H9 (cell line): ENCODE data around the gene HAPLN2. TPM values are rescaled to one million over a fixed set of nuclear protein-coding genes. Genes with fewer than 3 reads are reported as not detected.
A peak's percentile ranks its signal among the peaks of the same experiment; 100 is the strongest.

Experiments used
- DNase-seq: peaks from one replicate; pipeline ENCODE4 v3.0.0-alpha.2; 2017
- H2AFZ ChIP-seq: one replicate; pipeline ENCODE4 v1.6.1; 2013; ENCODE audit warnings: mild to moderate bottlenecking, low read length, control low read depth, moderate library complexity
- H2AK5ac ChIP-seq: 2 replicates; pipeline ENCODE4 v1.6.1; 2013; ENCODE audit warnings: low read length, control low read depth, mixed read lengths; ENCODE audit not compliant: insufficient read length
- H2BK120ac ChIP-seq: one replicate; pipeline ENCODE4 v1.6.1; 2013; ENCODE audit warnings: low read depth, mild to moderate bottlenecking, low read length, control low read depth, inconsistent platforms; ENCODE audit not compliant: poor library complexity, severe bottlenecking
- H2BK12ac ChIP-seq: 2 replicates; pipeline ENCODE4 v1.6.1; 2013; ENCODE audit warnings: low read length, control low read depth, mixed read lengths, low read depth; ENCODE audit not compliant: insufficient read length
- H2BK15ac ChIP-seq: 2 replicates; pipeline ENCODE4 v1.6.1; 2013; ENCODE audit warnings: low read depth, low read length, control low read depth
- H2BK20ac ChIP-seq: one replicate; pipeline ENCODE4 v1.6.1; 2013; ENCODE audit warnings: low read depth, mild to moderate bottlenecking, low read length, control low read depth, inconsistent platforms; ENCODE audit not compliant: poor library complexity, severe bottlenecking
- H2BK5ac ChIP-seq: 2 replicates; pipeline ENCODE4 v1.6.1; 2013; ENCODE audit warnings: low read length, control low read depth, mixed read lengths; ENCODE audit not compliant: insufficient read length
- H3K14ac ChIP-seq: 2 replicates; pipeline ENCODE4 v1.6.1; 2013; ENCODE audit warnings: low read length, control low read depth; ENCODE audit not compliant: insufficient read depth
- H3K18ac ChIP-seq: 2 replicates; pipeline ENCODE4 v1.6.1; 2013; ENCODE audit warnings: low read depth, mild to moderate bottlenecking, mixed read lengths, low read length, control low read depth; ENCODE audit not compliant: insufficient read length
- H3K23ac ChIP-seq: 2 replicates; pipeline ENCODE4 v1.6.1; 2013; ENCODE audit warnings: low read length, control low read depth, mixed read lengths, low read depth; ENCODE audit not compliant: insufficient read length
- H3K23me2 ChIP-seq: 2 replicates; pipeline ENCODE4 v1.6.1; 2013; ENCODE audit warnings: low read depth, mild to moderate bottlenecking, mixed read lengths, low read length, control low read depth; ENCODE audit not compliant: insufficient read length, poor library complexity, severe bottlenecking
- H3K27ac ChIP-seq: 2 replicates; pipeline ENCODE4 v1.5.1; 2013; ENCODE audit warnings: low read length, control low read depth, mixed read lengths, low read depth; ENCODE audit not compliant: insufficient read length
- H3K27me3 ChIP-seq: 2 replicates; pipeline ENCODE4 v1.6.1; 2013; ENCODE audit warnings: low read length, control low read depth, inconsistent platforms; ENCODE audit not compliant: insufficient read depth
- H3K4ac ChIP-seq: 2 replicates; pipeline ENCODE4 v1.6.1; 2013; ENCODE audit warnings: low read depth, mild to moderate bottlenecking, control low read depth, inconsistent platforms, low read length, moderate library complexity
- H3K4me1 ChIP-seq: 2 replicates; pipeline ENCODE4 v1.6.1; 2013; ENCODE audit warnings: low read length, control low read depth, inconsistent platforms; ENCODE audit not compliant: insufficient read depth
- H3K4me2 ChIP-seq: 2 replicates; pipeline ENCODE4 v1.6.1; 2013; ENCODE audit warnings: low read length, control low read depth, mixed read lengths; ENCODE audit not compliant: insufficient read length, insufficient read depth
- H3K56ac ChIP-seq: 2 replicates; pipeline ENCODE4 v1.6.1; 2013; ENCODE audit warnings: low read depth, mild to moderate bottlenecking, mixed read lengths, low read length, control low read depth; ENCODE audit not compliant: insufficient read length
- H3K79me1 ChIP-seq: 2 replicates; pipeline ENCODE4 v1.6.1; 2013; ENCODE audit warnings: low read depth, mild to moderate bottlenecking, moderate library complexity, low read length, control low read depth, inconsistent platforms; ENCODE audit not compliant: insufficient read depth, poor library complexity, severe bottlenecking
- H3K79me2 ChIP-seq: 2 replicates; pipeline ENCODE4 v1.6.1; 2013; ENCODE audit warnings: low read length, control low read depth, inconsistent platforms; ENCODE audit not compliant: insufficient read depth
- H3K9ac ChIP-seq: 2 replicates; pipeline ENCODE4 v1.6.1; 2013; ENCODE audit warnings: low read length, control low read depth, mixed read lengths; ENCODE audit not compliant: insufficient read length; ENCODE audit errors: extremely low read depth
- H3K9me3 ChIP-seq: one replicate; pipeline ENCODE4 v1.6.1; 2013; ENCODE audit warnings: low read depth, low read length, inconsistent platforms; ENCODE audit not compliant: control insufficient read depth
- H3T11ph ChIP-seq: one replicate; pipeline ENCODE4 v1.6.1; 2013; ENCODE audit warnings: mild to moderate bottlenecking, low read length, control low read depth, inconsistent platforms
- H4K20me1 ChIP-seq: one replicate; pipeline ENCODE4 v1.6.1; 2013; ENCODE audit not compliant: control insufficient read depth, insufficient read length, insufficient read depth
- H4K5ac ChIP-seq: 2 replicates; pipeline ENCODE4 v1.6.1; 2013; ENCODE audit warnings: low read depth, mild to moderate bottlenecking, mixed read lengths, low read length, control low read depth; ENCODE audit not compliant: insufficient read length
- H4K8ac ChIP-seq: replicated peaks from 2 replicates; pipeline ENCODE4 v1.6.1; 2013; ENCODE audit warnings: low read length, control low read depth, mixed read lengths, low read depth; ENCODE audit not compliant: insufficient read length
- H4K91ac ChIP-seq: 2 replicates; pipeline ENCODE4 v1.6.1; 2013; ENCODE audit warnings: low read depth, mild to moderate bottlenecking, moderate library complexity, mixed read lengths, low read length, control low read depth; ENCODE audit not compliant: insufficient read length
- H3K27ac Mint-ChIP-seq, 3 experiments: 2 replicates in 2 of 3; 3 replicates in 1 of 3; pipeline ENCODE4 v1.8.0; 2020 to 2021; ENCODE audit warnings: mixed read lengths in 3 of 3, mild to moderate bottlenecking in 1 of 3, moderate library complexity in 1 of 3
- H3K27me3 Mint-ChIP-seq: 2 replicates; pipeline ENCODE4 v1.8.0; 2021; ENCODE audit warnings: low read depth, mild to moderate bottlenecking, moderate library complexity, mixed read lengths
- H3K36me3 Mint-ChIP-seq, 3 experiments: 2 replicates in 2 of 3; 3 replicates in 1 of 3; pipeline ENCODE4 v1.8.0; 2020 to 2021; ENCODE audit warnings: low read depth in 3 of 3, mixed read lengths in 3 of 3; ENCODE audit not compliant: insufficient read depth in 1 of 3
- H3K4me1 Mint-ChIP-seq, 2 experiments: 2 replicates each; pipeline ENCODE4 v1.8.0; 2020; ENCODE audit warnings: mixed read lengths in 2 of 2
- H3K4me3 Mint-ChIP-seq, 2 experiments: 2 replicates in 1 of 2; 3 replicates in 1 of 2; pipeline ENCODE4 v1.8.0; 2020 to 2021; ENCODE audit warnings: mild to moderate bottlenecking in 2 of 2, mixed read lengths in 2 of 2, moderate library complexity in 1 of 2
- H3K9me3 Mint-ChIP-seq, 2 experiments: 2 replicates in 1 of 2; 3 replicates in 1 of 2; pipeline ENCODE4 v1.8.0; 2020; ENCODE audit warnings: mild to moderate bottlenecking in 2 of 2, mixed read lengths in 2 of 2, moderate library complexity in 1 of 2
- CTCF ChIP-seq: fragments of 200-600 bp; sonication (generic); conservative IDR thresholded peaks from 3 replicates; pipeline ENCODE4 v1.8.0; 2021; ENCODE audit warnings: antibody characterized with exemption, mild to moderate bottlenecking
- WGBS: extraction: QIAGEN DNeasy Blood & Tissue Kit; methylation state at CpG from one replicate; pipeline ENCODE4 v1.1.7; 2013; ENCODE audit warnings: missing lambda C conversion rate, low lambda C conversion rate, mixed read lengths; ENCODE audit not compliant: insufficient read length; ENCODE audit errors: extremely low coverage; 5-methylcytosine and 5-hydroxymethylcytosine counted together
- total RNA-seq: library from RNA; stranded (reverse); gene quantifications from 2 replicates; pipeline ENCODE4 v1.2.1, GENCODE V29; 2021

HAPLN2 gene
- total RNA-seq, 1 experiment from 2014 or later, result 0.46 TPM

GRCh38 chr1:156625436-156626078 lies 6.3 kb downstream of the HAPLN2 start:
- H2AK5ac ChIP-seq, result no peak overlapping the region
- peak overlapping the region; percentile 61 to 86 for H3K4me3 Mint-ChIP-seq
- no peaks in the 10 kb centered on the region; a peak in 1 of 5 replicates for H3K9me3 Mint-ChIP-seq
- H2BK15ac ChIP-seq, result no peak overlapping the region
- no peak overlapping the region for H2BK20ac ChIP-seq
- no peak overlapping the region for H3K4ac ChIP-seq
- H3T11ph ChIP-seq, result no peak overlapping the region
- DNase-seq, result no peak
- H4K5ac ChIP-seq, result no peak overlapping the region
- H3K79me1 ChIP-seq, result no peaks in the 10 kb centered on the region
- no peak overlapping the region for H3K18ac ChIP-seq
- no peak overlapping the region for H2BK12ac ChIP-seq
- H2BK5ac ChIP-seq, result no peak overlapping the region
- no peak overlapping the region for H3K56ac ChIP-seq
- TF ChIP-seq CTCF, result peak; percentile 82
- H3K14ac ChIP-seq, result no peak overlapping the region
- H2AFZ ChIP-seq, result no peak overlapping the region
- no peak overlapping the region for H3K27ac Mint-ChIP-seq
- H3K4me1 Mint-ChIP-seq, result peaks cover 6 to 7% of the 10 kb centered on the region in 2 experiments
- H3K36me3 Mint-ChIP-seq, result no peaks in the 10 kb centered on the region
- H3K4me1 ChIP-seq, result no peaks in the 10 kb centered on the region
- no peaks in the 10 kb centered on the region for H3K79me2 ChIP-seq
- peaks cover 88% of the 10 kb centered on the region for H3K27me3 Mint-ChIP-seq
- H3K9ac ChIP-seq, result no peak overlapping the region
- no peaks in the 10 kb centered on the region for H3K9me3 ChIP-seq
- WGBS, result no CpG with 5 or more reads among the region's 45 CpGs
- no peak overlapping the region for H4K8ac ChIP-seq
- H4K20me1 ChIP-seq, result no peaks in the 10 kb centered on the region
- no peak overlapping the region for H2BK120ac ChIP-seq
- H3K27ac ChIP-seq, result no peak overlapping the region
- H3K23ac ChIP-seq, result no peak overlapping the region
- H3K23me2 ChIP-seq, result peaks cover 19% of the 10 kb centered on the region
- H4K91ac ChIP-seq, result no peak overlapping the region
- H3K4me2 ChIP-seq, result peak overlapping the region; percentile 56
- peaks cover 24% of the 10 kb centered on the region for H3K27me3 ChIP-seq
